PFSK-1 (cell line): ENCODE results near the gene IL17B.

Source experiments
- POLR2AphosphoS5 ChIP-seq: IDR thresholded peaks from 2 replicates; pipeline ENCODE4 v1.6.1; 2012; ENCODE audit warnings: low read depth, mild to moderate bottlenecking, control low read depth, low read length, moderate library complexity
- REST ChIP-seq, 2 experiments: IDR thresholded peaks; 2 replicates each; pipeline versions ENCODE4 v1.6.1 to v1.8.0; 2011 to 2012; ENCODE audit warnings: low read depth in 2 of 2, low read length in 2 of 2, control low read depth in 1 of 2, inconsistent platforms in 1 of 2, mild to moderate bottlenecking in 1 of 2, moderate library complexity in 1 of 2; ENCODE audit not compliant: insufficient read depth in 1 of 2
- TAF1 ChIP-seq: IDR thresholded peaks from 2 replicates; pipeline ENCODE4 v1.6.1; 2012; ENCODE audit warnings: low read length, control low read depth, borderline replicate concordance; ENCODE audit not compliant: insufficient read depth

GRCh38 chr5:149406979-149407306 is 27.9 kb upstream of the IL17B start:
- TF ChIP-seq TAF1, result no peak
- no peak for TF ChIP-seq POLR2AphosphoS5
- no peak for TF ChIP-seq REST (IDR thresholded peaks at IDR 0.05; ENCODE audit: insufficient read depth in 1 of 2, low read depth in 2 of 2, low read length in 2 of 2)
